Cardiac muscle cell (in vitro differentiated cells and primary cell): ENCODE data around the gene ALX4. TPM values are rescaled to one million over a fixed set of nuclear protein-coding genes. Genes with fewer than 3 reads are reported as not detected.
A peak's percentile ranks its signal among the peaks of the same experiment; 100 is the strongest.

Experiments used
- DNase-seq, 2 donors: peaks; one replicate each; pipeline versions ENCODE4 v3.0.0 to v3.0.0-alpha.2; 2010 to 2017; ENCODE audit warnings: low read depth in 1 of 2, low spot score in 1 of 2
- H3K27ac ChIP-seq: fragments of 200-600 bp; sonication (generic); 2 replicates; pipeline ENCODE4 v1.5.1; 2016
- H3K27me3 ChIP-seq: fragments of 200-600 bp; sonication (generic); 2 replicates; pipeline ENCODE4 v1.6.0; 2016; ENCODE audit warnings: control low read depth
- H3K36me3 ChIP-seq: fragments of 200-600 bp; sonication (generic); 2 replicates; pipeline ENCODE4 v1.5.1; 2016; ENCODE audit warnings: control low read depth
- H3K4me1 ChIP-seq: fragments of 200-600 bp; sonication (generic); 2 replicates; pipeline ENCODE4 v1.8.1; 2017; ENCODE audit warnings: low read depth, mild to moderate bottlenecking, mixed run types
- H3K4me3 ChIP-seq: fragments of 200-600 bp; sonication (generic); 2 replicates; pipeline ENCODE4 v1.5.1; 2016; ENCODE audit warnings: mild to moderate bottlenecking
- H3K9me3 ChIP-seq: fragments of 200-600 bp; sonication (generic); 2 replicates; pipeline ENCODE4 v1.5.1; 2017; ENCODE audit warnings: low read depth, mild to moderate bottlenecking, control low read depth
- polyA plus RNA-seq: library from polyadenylated mRNA; unstranded; fragments of >200 nt; fragmentation: Nextera tagmentation; extraction: Ambion mirVana; gene quantifications from 2 replicates; pipeline ENCODE4 v1.2.1, GENCODE V29; 2016
- total RNA-seq: library from RNA; depleted of rRNA; stranded (reverse); fragments of >200 nt; gene quantifications from 2 replicates; pipeline ENCODE4 v1.2.3, GENCODE V29; 2016
- TF ChIP-seq, protein P1 (sequence below): IDR thresholded peaks from 2 replicates; pipeline ENCODE4 v1.5.1; 2012; ENCODE audit warnings: low read depth, mild to moderate bottlenecking, low read length

The ALX4 gene
- total and polyA plus RNA-seq, 2 experiments from 2014 or later: 0.15 TPM; not detected in 1

DNA sequence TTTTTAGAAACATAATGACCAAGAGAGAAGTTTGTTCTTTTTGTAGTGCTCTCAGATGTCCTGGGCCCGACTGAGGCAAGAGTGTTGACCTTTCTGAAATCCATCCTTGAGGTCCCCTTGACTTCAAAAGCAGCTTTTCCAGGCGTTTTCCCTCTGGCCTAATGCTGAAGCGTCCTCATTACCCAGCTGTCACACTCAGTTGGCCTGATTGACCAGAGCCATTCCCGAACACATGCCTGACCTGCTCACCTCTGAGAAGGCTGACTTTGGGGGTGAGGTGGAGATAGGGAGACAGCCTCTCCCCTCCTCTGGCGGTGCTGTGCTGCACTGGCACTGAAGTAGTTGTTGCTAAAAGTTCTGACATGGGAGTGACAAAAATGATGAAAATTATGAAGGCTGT is 66.9 kb downstream of the ALX4 start:
- TF ChIP-seq, protein P1, sequence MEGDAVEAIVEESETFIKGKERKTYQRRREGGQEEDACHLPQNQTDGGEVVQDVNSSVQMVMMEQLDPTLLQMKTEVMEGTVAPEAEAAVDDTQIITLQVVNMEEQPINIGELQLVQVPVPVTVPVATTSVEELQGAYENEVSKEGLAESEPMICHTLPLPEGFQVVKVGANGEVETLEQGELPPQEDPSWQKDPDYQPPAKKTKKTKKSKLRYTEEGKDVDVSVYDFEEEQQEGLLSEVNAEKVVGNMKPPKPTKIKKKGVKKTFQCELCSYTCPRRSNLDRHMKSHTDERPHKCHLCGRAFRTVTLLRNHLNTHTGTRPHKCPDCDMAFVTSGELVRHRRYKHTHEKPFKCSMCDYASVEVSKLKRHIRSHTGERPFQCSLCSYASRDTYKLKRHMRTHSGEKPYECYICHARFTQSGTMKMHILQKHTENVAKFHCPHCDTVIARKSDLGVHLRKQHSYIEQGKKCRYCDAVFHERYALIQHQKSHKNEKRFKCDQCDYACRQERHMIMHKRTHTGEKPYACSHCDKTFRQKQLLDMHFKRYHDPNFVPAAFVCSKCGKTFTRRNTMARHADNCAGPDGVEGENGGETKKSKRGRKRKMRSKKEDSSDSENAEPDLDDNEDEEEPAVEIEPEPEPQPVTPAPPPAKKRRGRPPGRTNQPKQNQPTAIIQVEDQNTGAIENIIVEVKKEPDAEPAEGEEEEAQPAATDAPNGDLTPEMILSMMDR: no peak
- H3K4me3 ChIP-seq: no peak overlapping the region
- H3K9me3 ChIP-seq: no peaks in the 10 kb centered on the region
- no peaks in the 10 kb centered on the region for H3K36me3 ChIP-seq
- H3K4me1 ChIP-seq: peaks cover 42% of the 10 kb centered on the region
- DNase-seq: peak in 1 of 2 donors; percentile 28
- H3K27ac ChIP-seq: peak overlapping the region; percentile 99
- H3K27me3 ChIP-seq: no peaks in the 10 kb centered on the region

DNA sequence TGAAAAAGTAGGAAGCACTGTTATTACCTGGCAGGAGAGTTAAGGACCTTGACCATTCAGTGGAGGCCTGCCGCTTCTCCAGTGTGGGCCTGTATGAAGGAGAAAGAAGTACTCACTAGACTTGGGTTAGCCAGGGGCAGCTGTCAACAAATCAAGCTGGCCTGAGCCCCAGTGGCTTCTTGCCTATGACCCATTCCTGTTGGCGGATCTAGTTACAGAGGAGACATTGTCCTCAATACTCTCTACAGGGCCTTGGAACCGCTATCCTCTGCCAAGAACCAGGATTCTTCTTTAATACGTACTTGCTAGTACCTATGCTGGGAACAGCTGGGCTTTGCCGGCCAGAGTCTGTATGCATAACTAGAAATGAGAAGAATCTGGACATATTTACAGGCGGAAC is 68.1 kb downstream of the ALX4 start:
- Histone ChIP-seq H3K4me3 (no peak overlapping the region), H3K4me1 (peaks cover 46% of the 10 kb centered on the region), H3K27ac (peak overlapping the region; percentile 99)

DNA sequence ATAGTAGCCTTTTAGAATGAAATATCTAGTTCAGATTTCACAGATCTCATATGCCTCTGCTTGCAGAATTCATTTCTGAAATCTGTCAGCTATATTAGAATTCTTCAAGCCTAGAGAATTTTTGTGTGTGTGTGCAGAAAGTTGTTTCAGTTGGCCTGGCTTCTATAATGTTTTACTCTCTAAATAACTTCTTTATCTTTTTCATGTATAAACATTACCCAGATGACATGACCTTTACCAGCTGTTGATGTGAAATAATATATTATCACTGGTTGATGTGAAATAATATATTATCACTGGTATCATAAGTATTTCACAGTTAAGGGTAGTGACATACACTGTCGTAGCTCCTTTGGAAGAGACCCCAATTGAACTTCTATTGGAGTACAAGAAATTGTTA is 72.8 kb downstream of the ALX4 start:
- Histone ChIP-seq H3K27ac (peak overlapping the region; percentile 6), H3K9me3 (no peaks in the 10 kb centered on the region), H3K27me3 (no peaks in the 10 kb centered on the region), H3K4me3 (no peak overlapping the region), H3K4me1 (peaks cover 13% of the 10 kb centered on the region), H3K36me3 (peaks cover 2% of the 10 kb centered on the region)
- TF ChIP-seq, protein P1: no peak
- DNase-seq: no peak

More for the DNA sequence above, 68.1 kb downstream of the ALX4 start:
- H3K36me3 ChIP-seq: no peaks in the 10 kb centered on the region
- H3K27me3 ChIP-seq: no peaks in the 10 kb centered on the region
- H3K9me3 ChIP-seq: no peaks in the 10 kb centered on the region
- no peak for DNase-seq
- TF ChIP-seq, protein P1: no peak

DNA sequence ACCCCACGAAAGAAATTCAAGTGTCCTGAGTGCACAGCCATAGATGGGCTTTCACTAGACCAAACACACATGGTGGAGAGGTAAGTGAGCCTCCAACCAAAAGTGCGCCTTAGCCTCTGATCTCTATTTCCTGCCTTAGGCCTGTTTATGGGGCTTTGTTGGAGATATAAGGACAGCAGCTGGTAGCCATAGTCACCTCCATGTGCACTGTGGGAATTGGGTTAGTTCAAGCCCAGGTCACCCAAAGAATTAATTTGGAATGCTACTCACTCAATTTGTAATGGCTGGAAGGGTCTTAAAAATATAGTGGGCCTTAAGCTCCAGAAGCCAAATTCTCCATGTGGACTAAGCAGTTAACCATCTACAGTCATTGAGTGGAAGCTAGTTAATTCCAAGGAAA is 73.6 kb downstream of the ALX4 start:
- peaks cover 6% of the 10 kb centered on the region for H3K4me1 ChIP-seq
- no peak for DNase-seq
- H3K36me3 ChIP-seq: peaks cover 2% of the 10 kb centered on the region
- no peak overlapping the region for H3K4me3 ChIP-seq
- H3K27me3 ChIP-seq: no peaks in the 10 kb centered on the region
- TF ChIP-seq, protein P1: no peak
- no peak overlapping the region for H3K27ac ChIP-seq
- H3K9me3 ChIP-seq: no peaks in the 10 kb centered on the region

DNA sequence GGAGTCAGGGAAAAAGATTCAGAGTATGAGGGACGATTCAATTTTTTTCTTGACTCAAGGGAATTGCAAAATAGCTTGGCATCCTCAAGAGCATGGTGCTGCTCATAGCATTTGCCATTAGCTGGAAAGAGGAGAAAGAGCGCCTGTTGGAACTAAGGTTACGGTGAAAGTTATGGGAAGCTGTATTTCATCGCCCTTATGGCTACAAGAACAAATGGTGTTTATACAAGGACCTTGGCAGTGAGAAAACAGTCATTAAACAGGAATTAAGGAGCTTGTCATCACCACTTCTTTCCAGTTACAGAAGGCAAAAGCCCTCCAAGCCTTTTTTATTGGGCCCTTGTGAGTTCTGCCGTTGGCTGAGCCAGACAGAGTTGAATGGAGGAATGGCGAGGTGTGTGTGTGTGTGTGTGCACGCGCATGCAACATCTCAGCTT is 74.2 kb downstream of the ALX4 start:
- Histone ChIP-seq H3K4me3 (no peak overlapping the region), H3K4me1 (peaks cover 6% of the 10 kb centered on the region), H3K36me3 (peaks cover 2% of the 10 kb centered on the region), H3K27me3 (no peaks in the 10 kb centered on the region), H3K9me3 (no peaks in the 10 kb centered on the region), H3K27ac (no peak overlapping the region)
- TF ChIP-seq, protein P1: no peak
- peak in 1 of 2 donors; percentile 61 for DNase-seq

DNA sequence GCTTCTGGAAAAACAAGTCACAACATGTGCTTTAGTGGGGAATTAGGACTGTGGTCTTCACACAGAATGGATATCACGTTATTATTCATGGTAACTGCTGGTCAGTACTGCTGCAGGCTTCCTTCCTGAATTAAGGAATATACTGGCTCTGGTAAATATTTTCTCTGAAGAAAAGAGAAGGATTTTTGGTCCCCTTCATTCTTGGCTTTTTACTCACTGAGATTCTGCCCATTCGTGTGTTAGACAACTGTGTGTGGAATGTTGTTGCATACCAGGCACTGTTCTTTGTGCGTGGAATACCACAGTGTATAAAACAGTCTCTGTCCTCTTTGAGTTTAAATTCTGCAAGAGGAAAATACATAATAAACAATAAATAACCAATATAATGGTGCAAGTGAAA is 80.3 kb downstream of the ALX4 start:
- Histone ChIP-seq H3K27me3 (no peaks in the 10 kb centered on the region), H3K36me3 (peaks cover 2% of the 10 kb centered on the region), H3K4me3 (no peak overlapping the region), H3K27ac (no peak overlapping the region), H3K9me3 (no peaks in the 10 kb centered on the region), H3K4me1 (peaks cover 6% of the 10 kb centered on the region)
- DNase-seq: no peak
- TF ChIP-seq, protein P1: no peak
